ENCODE results near the gene GOLGA6B.
"Not testable (repeated sequence)": the region's sequence is repeated elsewhere in the genome, so short reads cannot be mapped to it uniquely, and the experiment has no call there.

The GOLGA6B gene

GRCh38 chr15:72654397-72654796, at the start of gene GOLGA6B:
GOLGA6B (plus strand) TSS chr15:72654697; CDS start chr15:72654738, 41 bp downstream.
- DNase-seq (ENCODE audit: low read depth); H3K4me3 ChIP-seq (ENCODE audit: low read length): not testable (repeated sequence)

- no peak for DNase-seq (ENCODE audit: low read depth)
- H3K4me3 ChIP-seq (ENCODE audit: low read length) = no peak overlapping the region
- TF ChIP-seq CTCF (conservative IDR thresholded peaks at IDR 0.05; ENCODE audit: low read depth, low read length) = no peak
These were observed 49.7 kb upstream of the GOLGA6B start for GRCh38 chr15:72604794-72605193.

GRCh38 chr15:72608084-72608483, 46.4 kb upstream of the GOLGA6B start:
- H3K4me3 ChIP-seq (ENCODE audit: low read length); DNase-seq (ENCODE audit: low read depth): not testable (repeated sequence)

- no peak overlapping the region for H3K4me3 ChIP-seq (ENCODE audit: low read length)
- DNase-seq (ENCODE audit: low read depth) = no peak
- TF ChIP-seq CTCF (conservative IDR thresholded peaks at IDR 0.05; ENCODE audit: low read depth, low read length) = no peak
These were observed 44.6 kb upstream of the GOLGA6B start for GRCh38 chr15:72609862-72610261.

- H3K4me3 ChIP-seq (ENCODE audit: low read length); DNase-seq (ENCODE audit: low read depth): not testable (repeated sequence)
These were observed 42.2 kb upstream of the GOLGA6B start for GRCh38 chr15:72612324-72612723.

- no peak for DNase-seq (ENCODE audit: low read depth)
- TF ChIP-seq CTCF (conservative IDR thresholded peaks at IDR 0.05; ENCODE audit: low read depth, low read length) = no peak
- no peak overlapping the region for H3K4me3 ChIP-seq (ENCODE audit: low read length)
These were observed 39.5 kb upstream of the GOLGA6B start for GRCh38 chr15:72614810-72615532.

- H3K4me3 ChIP-seq (ENCODE audit: low read length); DNase-seq (ENCODE audit: low read depth): not testable (repeated sequence)
These were observed 38.8 kb upstream of the GOLGA6B start for GRCh38 chr15:72615533-72616233.

- no peak for TF ChIP-seq CTCF (conservative IDR thresholded peaks at IDR 0.05; ENCODE audit: low read depth, low read length)
- no peak for DNase-seq (ENCODE audit: low read depth)
- no peak overlapping the region for H3K4me3 ChIP-seq (ENCODE audit: low read length)
These were observed 37.8 kb upstream of the GOLGA6B start for GRCh38 chr15:72616491-72617210.

GRCh38 chr15:72623854-72624253, 30.6 kb upstream of the GOLGA6B start:
- H3K4me3 ChIP-seq (ENCODE audit: low read length); DNase-seq (ENCODE audit: low read depth): not testable (repeated sequence)

- H3K4me3 ChIP-seq (ENCODE audit: low read length); DNase-seq (ENCODE audit: low read depth): not testable (repeated sequence)
These were observed 28.3 kb upstream of the GOLGA6B start for GRCh38 chr15:72626153-72626552.

Data from retinal pigment epithelial cell (primary cell).